Retinal pigment epithelial cell (primary cell): ENCODE measurements around the gene NAA40.

Source experiments
- DNase-seq: peaks from one replicate; pipeline ENCODE4 v3.0.0-alpha.2; 2010; ENCODE audit warnings: low read depth
- H3K4me3 ChIP-seq: 2 replicates; pipeline ENCODE4 v1.5.1; 2011; ENCODE audit warnings: mild to moderate bottlenecking, low read length, control low read depth, moderate library complexity
- TF ChIP-seq, protein P1 (sequence below): conservative IDR thresholded peaks from 2 replicates; pipeline ENCODE4 v1.5.1; 2011; ENCODE audit warnings: low read depth, low read length, control low read depth, inconsistent platforms

Gene NAA40

DNA sequence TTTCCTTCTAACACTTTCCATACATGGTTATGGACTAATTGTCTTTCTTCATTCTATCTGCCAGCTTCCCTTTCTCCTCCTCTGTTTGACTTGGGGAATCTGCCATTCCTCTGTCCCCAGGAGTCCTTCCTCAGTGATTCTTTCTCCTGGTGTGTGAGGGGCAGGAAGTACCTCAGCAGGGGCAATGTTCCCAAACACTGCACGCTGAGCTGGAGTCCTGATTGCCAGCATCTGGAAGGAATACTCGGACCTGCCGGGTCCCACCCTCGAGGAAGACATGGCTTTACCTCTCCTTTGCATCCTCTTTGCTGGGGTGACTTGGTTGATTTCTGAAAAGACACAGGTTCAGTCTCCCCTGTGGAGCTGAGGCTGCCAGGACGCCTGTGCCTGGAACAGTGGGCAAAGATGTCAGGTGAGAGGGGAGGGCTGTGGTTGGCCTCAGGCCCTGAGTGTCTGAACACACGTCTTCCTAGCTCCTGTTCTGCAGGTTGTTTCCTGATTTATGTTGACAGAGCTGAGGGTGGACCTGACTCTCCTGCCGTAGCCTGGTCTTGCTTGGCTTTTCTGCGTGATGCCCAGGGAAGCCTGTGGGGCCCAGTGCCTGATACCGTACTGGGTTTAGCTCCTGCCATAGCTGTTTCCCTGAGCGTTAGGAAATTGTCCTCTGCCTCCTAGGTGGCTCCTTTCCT, 39.9 kb downstream of the NAA40 start:
- DNase-seq = no peak
- no peak overlapping the region for H3K4me3 ChIP-seq

GRCh38 chr11:63979426-63979825, 40.6 kb downstream of the NAA40 start:
- DNase-seq = no peak
- TF ChIP-seq, protein P1, sequence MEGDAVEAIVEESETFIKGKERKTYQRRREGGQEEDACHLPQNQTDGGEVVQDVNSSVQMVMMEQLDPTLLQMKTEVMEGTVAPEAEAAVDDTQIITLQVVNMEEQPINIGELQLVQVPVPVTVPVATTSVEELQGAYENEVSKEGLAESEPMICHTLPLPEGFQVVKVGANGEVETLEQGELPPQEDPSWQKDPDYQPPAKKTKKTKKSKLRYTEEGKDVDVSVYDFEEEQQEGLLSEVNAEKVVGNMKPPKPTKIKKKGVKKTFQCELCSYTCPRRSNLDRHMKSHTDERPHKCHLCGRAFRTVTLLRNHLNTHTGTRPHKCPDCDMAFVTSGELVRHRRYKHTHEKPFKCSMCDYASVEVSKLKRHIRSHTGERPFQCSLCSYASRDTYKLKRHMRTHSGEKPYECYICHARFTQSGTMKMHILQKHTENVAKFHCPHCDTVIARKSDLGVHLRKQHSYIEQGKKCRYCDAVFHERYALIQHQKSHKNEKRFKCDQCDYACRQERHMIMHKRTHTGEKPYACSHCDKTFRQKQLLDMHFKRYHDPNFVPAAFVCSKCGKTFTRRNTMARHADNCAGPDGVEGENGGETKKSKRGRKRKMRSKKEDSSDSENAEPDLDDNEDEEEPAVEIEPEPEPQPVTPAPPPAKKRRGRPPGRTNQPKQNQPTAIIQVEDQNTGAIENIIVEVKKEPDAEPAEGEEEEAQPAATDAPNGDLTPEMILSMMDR = no peak
- H3K4me3 ChIP-seq = no peak overlapping the region

More for the DNA sequence above, 39.9 kb downstream of the NAA40 start:
- TF ChIP-seq, protein P1 = no peak

GRCh38 chr11:63985812-63986155, 47.0 kb downstream of the NAA40 start:
- peak overlapping the region; percentile 87 for H3K4me3 ChIP-seq
- no peak for DNase-seq
- TF ChIP-seq, protein P1 = no peak

DNA sequence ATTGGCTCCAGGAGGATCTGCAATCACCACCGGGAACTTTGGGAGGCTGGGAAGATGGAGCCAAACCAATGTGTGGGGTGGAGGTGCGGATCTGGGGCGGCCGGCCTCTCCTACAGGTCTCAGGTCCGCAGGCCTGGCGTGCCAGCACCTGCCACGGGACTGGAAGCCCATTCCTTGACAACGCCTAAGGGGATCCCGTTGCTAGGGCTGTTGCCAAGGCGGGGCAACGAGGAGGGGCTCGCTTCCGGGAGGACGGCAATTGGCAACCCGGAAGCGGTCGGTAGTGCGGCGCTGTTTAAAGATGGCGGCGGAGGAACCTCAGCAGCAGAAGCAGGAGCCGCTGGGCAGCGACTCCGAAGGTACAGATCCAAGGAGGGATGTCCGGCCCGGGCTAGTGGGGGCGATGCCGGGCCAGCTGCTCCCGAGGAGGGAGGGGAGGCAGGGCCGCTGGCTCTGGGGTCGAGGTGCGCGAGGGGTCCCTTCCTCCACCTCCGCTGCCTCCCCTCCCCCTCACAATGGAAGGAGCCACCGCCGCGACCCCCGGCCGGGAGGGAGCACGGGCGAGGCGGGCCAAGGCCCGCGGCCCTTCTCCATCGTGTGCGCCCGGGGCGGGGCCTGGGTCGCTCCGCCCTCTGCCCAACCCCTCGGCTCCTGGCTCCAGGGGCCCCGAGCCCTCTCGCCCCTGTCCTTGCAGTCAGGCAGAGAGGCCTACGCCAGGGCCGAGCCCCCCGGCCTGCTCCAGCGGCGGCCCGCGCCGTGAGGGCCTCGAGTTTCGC, 47.5 kb downstream of the NAA40 start, which contains the start of gene OTUB1:
Gene OTUB1 (plus strand): TSS at position 283 of the 776 bp plus-strand sequence. CDS start 19 bp downstream, at position 302.
- peak; percentile 78 for DNase-seq
- TF ChIP-seq, protein P1 = no peak
- peak within 1 kb of the TSS; percentile 87 for H3K4me3 ChIP-seq

GRCh38 chr11:63986932-63987513, 48.2 kb downstream of the NAA40 start:
- DNase-seq = no peak
- H3K4me3 ChIP-seq = peak overlapping the region; percentile 87
- TF ChIP-seq, protein P1 = no peak

GRCh38 chr11:63991558-63991957, 52.8 kb downstream of the NAA40 start:
- no peak for DNase-seq
- no peak overlapping the region for H3K4me3 ChIP-seq
- TF ChIP-seq, protein P1 = no peak
